Activated CD8-positive, alpha-beta memory T cell treated with anti-CD3 and anti-CD28 coated beads, Interleukin-2, amount 50 U/mL, for 4 hours (primary cell): ENCODE results near the gene IDH1.
"Not testable (repeated sequence)": the region's sequence is repeated elsewhere in the genome, so short reads cannot be mapped to it uniquely, and the experiment has no call there.

Source experiments
- DNase-seq: peaks from one replicate; pipeline ENCODE4 v3.0.0-alpha.2; 2020

IDH1 gene

DNA sequence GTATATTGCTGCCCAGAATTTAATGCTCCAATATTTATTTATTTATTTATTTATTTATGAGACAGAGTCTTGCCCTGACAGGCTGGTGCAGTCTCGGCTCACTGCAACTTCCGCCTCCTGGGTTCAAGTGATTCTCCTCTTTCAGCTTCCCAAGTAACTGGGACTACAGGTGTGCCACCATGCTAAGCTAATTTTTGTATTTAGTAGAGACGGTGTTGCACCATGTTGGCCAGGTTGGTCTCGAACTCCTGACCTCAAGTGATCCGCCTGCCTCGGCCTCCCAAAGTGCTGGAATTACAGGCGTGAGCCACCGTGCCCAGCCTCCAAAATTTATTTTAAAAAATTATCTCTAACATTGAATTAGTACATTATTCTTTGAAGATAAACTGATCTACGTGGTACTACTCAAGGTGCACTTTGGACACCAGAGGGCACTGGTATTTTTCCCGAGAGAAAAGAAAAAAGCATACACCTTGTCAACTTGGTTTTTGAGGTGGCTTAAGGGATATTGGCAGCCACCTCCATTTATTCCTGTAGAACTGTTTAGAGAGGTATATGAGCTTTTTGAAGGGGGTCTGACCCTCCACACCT, 1.4 kb upstream of the IDH1 start:
- DNase-seq, result no peak

GRCh38 chr2:208255557-208256106, 761 bp upstream of the IDH1 start:
- DNase-seq, result no peak

GRCh38 chr2:208254118-208254870, 577 bp downstream of the IDH1 start:
- peak; percentile 82 for DNase-seq

- no peak for DNase-seq
These were observed 1.2 kb downstream of the IDH1 start for GRCh38 chr2:208253600-208254117.

DNA sequence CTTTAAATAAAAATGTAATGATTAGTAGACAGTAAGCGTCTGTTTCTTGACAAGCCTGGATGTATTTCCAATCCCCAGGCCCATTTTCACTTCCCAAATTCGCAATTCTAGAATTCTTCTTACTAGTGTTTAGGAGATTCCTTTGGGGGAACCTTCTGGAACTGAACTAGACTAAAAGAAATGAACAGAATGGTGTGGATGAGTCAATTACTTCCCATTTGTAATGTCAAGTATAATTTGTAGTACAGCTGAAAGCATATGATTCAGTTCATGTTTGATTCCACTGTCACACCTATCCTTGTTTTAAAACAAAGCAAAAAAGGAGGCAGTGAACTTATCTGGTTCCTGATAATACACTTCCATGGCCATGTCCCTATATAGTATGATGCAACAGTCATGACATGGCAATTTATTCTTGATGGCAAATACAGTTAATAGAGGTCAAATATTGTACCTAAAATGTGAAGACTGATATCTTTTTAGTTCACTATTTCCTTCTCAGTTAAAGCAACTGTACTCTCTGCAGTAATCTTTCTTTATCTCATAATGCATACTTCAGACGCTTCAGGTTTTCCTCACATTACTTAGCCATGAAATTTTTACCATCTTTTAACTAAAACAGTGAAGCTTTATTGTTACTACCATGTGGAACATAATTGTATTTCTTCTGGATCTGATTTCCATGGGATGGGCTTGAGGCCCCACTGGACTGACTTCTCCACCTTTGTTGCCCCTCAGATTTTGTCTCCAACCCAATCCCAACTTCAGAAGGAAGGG, 2.0 kb downstream of the IDH1 start:
- no peak for DNase-seq

- DNase-seq, result no peak
These were observed 3.8 kb downstream of the IDH1 start for GRCh38 chr2:208251098-208251497.

DNA sequence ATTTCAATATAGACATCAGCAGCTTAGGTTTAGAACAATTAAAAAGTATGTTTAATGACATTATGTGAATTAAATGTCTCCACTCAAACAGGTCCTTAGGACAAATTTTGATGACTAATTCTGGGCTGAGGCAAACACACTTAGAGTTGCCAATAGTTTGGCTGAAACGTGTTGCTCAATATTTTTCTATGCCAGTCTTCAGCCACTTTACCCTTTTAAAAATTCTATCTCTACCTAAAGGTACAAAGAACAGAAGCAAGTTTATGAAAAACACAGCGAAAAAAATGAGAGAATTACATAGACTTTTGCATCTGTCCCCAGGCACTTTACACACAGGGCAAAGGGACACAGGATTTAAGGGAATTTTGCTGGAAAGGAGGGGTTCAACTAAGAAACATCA, 4.5 kb downstream of the IDH1 start:
- no peak for DNase-seq

DNA sequence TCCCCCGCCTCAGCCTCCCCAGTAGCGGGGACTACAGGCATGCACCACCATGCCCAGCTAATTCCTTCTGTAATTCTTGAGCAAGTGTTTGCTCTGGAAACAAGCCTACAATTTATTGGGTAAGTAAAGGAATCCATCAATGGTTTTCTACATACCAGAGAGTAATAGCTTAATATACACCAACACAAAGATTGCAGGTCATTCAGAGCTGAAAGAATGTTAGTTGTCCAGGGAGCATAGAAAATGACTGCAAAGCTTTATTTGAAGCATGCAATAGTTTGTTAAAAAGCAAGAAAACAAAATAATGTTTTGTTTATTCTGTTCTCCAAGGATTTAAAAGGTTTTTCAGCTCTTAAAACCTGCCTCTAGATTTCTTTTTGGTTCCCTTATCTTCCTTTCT, 5.6 kb downstream of the IDH1 start:
- DNase-seq, result no peak

- no peak for DNase-seq
These were observed 6.3 kb downstream of the IDH1 start for GRCh38 chr2:208248601-208249000.

DNA sequence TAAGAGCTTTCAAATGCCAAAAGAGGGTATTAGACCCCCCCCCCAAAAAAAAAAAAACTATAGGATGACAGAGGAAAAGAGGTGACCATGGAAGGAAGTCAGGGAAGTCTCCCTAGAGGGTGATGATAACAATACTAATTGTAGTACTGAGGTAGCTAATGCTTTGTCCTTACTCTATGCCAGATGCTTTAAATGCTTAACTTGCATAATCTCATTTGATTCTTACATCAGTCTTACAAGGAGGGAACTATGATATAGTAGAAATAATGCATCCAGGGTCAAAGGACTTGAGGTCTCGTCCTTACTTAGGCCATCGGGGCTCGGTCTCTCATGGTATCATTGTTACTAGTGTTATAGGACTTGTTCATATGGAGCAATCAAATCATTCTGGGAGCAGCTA, 9.1 kb downstream of the IDH1 start:
- DNase-seq, result no peak

DNA sequence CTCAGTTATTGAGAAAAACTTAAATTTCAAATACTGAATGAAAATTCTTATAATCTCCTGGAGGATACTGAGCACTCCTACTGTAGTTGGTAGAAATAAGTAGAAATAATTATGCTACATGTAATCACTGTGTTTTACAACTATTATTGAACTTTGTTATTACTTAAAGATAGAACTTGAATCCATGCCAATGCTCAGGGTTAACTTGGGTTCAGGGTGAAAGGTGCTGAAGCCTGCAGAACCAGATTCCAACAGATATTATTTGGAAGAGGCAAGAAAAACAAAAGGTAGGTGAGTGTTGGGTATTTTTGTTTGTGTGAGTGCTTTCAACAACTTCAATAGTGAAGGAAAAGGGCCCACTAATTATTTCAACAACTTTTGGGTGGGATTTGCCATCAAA, 10.4 kb downstream of the IDH1 start:
- no peak for DNase-seq

GRCh38 chr2:208240619-208241209, 14.2 kb downstream of the IDH1 start:
- no peak for DNase-seq

GRCh38 chr2:208239770-208240493, 14.9 kb downstream of the IDH1 start:
- DNase-seq, result no peak

DNA sequence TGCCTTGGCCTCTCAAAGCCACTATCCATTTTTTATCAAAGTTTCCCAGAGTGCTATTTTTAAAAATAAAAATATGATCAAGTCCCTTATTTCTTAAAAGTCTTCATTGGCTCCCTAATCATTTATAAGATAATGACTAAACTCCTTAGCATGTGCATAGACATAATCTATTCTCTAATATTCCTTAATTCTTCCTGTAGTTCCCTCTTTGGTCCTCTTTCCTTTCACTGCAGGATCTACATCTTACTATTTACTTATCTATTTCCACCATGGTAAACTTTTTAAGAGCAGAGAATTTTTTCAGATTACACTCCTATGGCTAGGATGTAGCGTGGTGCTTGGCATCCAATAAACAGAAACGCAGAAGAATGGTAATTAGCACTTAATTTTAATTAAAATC, 19.0 kb downstream of the IDH1 start:
- no peak for DNase-seq

- DNase-seq, result no peak
These were observed 20.1 kb downstream of the IDH1 start for GRCh38 chr2:208234786-208235185.

- DNase-seq, result no peak
These were observed 26.4 kb downstream of the IDH1 start for GRCh38 chr2:208228476-208228875.

- DNase-seq, result no peak
These were observed 27.2 kb downstream of the IDH1 start for GRCh38 chr2:208227581-208228232.

- no peak for DNase-seq
These were observed 30.1 kb downstream of the IDH1 start for GRCh38 chr2:208224802-208225201.

- DNase-seq, result no peak
These were observed 32.5 kb downstream of the IDH1 start for GRCh38 chr2:208222351-208222750.

DNA sequence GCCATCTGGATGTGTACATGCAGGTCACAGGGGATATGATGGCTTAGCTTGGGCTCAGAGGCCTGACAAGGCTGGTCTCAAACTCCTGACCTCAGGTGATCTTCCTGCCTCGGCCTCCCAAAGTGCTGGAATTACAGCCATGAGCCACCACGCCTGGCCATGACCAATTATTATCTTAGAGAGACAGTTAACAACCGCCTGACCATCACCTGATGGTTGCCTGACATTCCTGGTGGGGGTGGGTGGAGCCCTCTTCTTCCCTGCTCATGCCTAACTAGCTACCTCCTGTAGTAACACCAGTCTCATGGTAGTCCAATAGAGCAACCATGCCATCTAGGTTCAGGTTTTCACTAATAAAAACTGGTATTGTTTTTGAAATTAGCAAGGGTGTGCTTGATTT, 33.0 kb downstream of the IDH1 start:
- not testable (repeated sequence) for DNase-seq

- no peak for DNase-seq
These were observed 44.0 kb downstream of the IDH1 start for GRCh38 chr2:208210688-208211451.
